ENCODE data around the gene LIF. TPM values are rescaled to one million over a fixed set of nuclear protein-coding genes. Genes with fewer than 3 reads are reported as not detected.

The LIF gene
- total RNA-seq, 2 donors from 2014 or later, result 0.31 to 0.77 TPM

- no peak overlapping the region for H3K27ac ChIP-seq (ENCODE audit: low read depth, low read length)
- Mint-ChIP-seq H3K4me1 (peaks cover 5% of the 10 kb centered on the region), H3K4me3 (no peak overlapping the region), H3K27ac (no peak overlapping the region), H3K9me3 (no peaks in the 10 kb centered on the region), H3K27me3 (ENCODE audit: insufficient read depth) (peaks cover 43% of the 10 kb centered on the region), H3K36me3 (ENCODE audit: low read depth) (no peaks in the 10 kb centered on the region)
- no peaks in the 10 kb centered on the region for H3K36me3 ChIP-seq (ENCODE audit: control insufficient read depth, insufficient read depth, low read length)
- no peaks in the 10 kb centered on the region for H3K4me1 ChIP-seq (ENCODE audit: control insufficient read depth, insufficient read depth, low read length)
- TF ChIP-seq CTCF (conservative IDR thresholded peaks at IDR 0.05), result no peak
- H3K4me3 ChIP-seq (ENCODE audit: low read length), result no peak overlapping the region
- DNase-seq, result no peak
- 98 to 100% methylated on average over 1 to 5 of the region's 5 CpGs for WGBS, 2 experiments (ENCODE audit: insufficient coverage in 1 of 2, insufficient read length in 1 of 2)
- H3K9me3 ChIP-seq (ENCODE audit: control insufficient read depth, low read length), result no peaks in the 10 kb centered on the region
- no peak overlapping the region for H3K9ac ChIP-seq (ENCODE audit: extremely low read depth, low read length, poor library complexity, severe bottlenecking)
- peaks cover 38% of the 10 kb centered on the region for H3K27me3 ChIP-seq (ENCODE audit: control insufficient read depth, insufficient read depth, low read length, poor library complexity, severe bottlenecking)
Observed at GRCh38 chr22:30244641-30245040, 1.9 kb downstream of the LIF start.

- no peak for DNase-seq
- Histone ChIP-seq H3K27ac (ENCODE audit: low read depth, low read length) (no peak overlapping the region), H3K36me3 (ENCODE audit: control insufficient read depth, insufficient read depth, low read length) (no peaks in the 10 kb centered on the region), H3K4me3 (ENCODE audit: low read length) (no peak overlapping the region), H3K27me3 (ENCODE audit: control insufficient read depth, insufficient read depth, low read length, poor library complexity, severe bottlenecking) (peaks cover 38% of the 10 kb centered on the region), H3K9ac (ENCODE audit: extremely low read depth, low read length, poor library complexity, severe bottlenecking) (no peak overlapping the region), H3K9me3 (ENCODE audit: control insufficient read depth, low read length) (no peaks in the 10 kb centered on the region), H3K4me1 (ENCODE audit: control insufficient read depth, insufficient read depth, low read length) (no peaks in the 10 kb centered on the region)
- Mint-ChIP-seq H3K9me3 (no peaks in the 10 kb centered on the region), H3K27ac (no peak overlapping the region), H3K4me3 (no peak overlapping the region), H3K27me3 (ENCODE audit: insufficient read depth) (peaks cover 43% of the 10 kb centered on the region), H3K4me1 (peaks cover 5% of the 10 kb centered on the region), H3K36me3 (ENCODE audit: low read depth) (no peaks in the 10 kb centered on the region)
- WGBS, 2 experiments (ENCODE audit: insufficient coverage in 1 of 2, insufficient read length in 1 of 2), result 93 to 100% methylated on average over 6 to 10 of the region's 10 CpGs
- no peak for TF ChIP-seq CTCF (conservative IDR thresholded peaks at IDR 0.05)
Observed at GRCh38 chr22:30244066-30244465, 2.5 kb downstream of the LIF start.

- Histone ChIP-seq H3K9me3 (ENCODE audit: control insufficient read depth, low read length) (no peaks in the 10 kb centered on the region), H3K4me1 (ENCODE audit: control insufficient read depth, insufficient read depth, low read length) (no peaks in the 10 kb centered on the region), H3K27ac (ENCODE audit: low read depth, low read length) (no peak overlapping the region), H3K4me3 (ENCODE audit: low read length) (no peak overlapping the region), H3K9ac (ENCODE audit: extremely low read depth, low read length, poor library complexity, severe bottlenecking) (no peak overlapping the region), H3K36me3 (ENCODE audit: control insufficient read depth, insufficient read depth, low read length) (no peaks in the 10 kb centered on the region), H3K27me3 (ENCODE audit: control insufficient read depth, insufficient read depth, low read length, poor library complexity, severe bottlenecking) (peaks cover 38% of the 10 kb centered on the region)
- TF ChIP-seq CTCF (conservative IDR thresholded peaks at IDR 0.05), result no peak
- WGBS, 2 experiments (ENCODE audit: insufficient coverage in 1 of 2, insufficient read length in 1 of 2), result 94 to 98% methylated on average over 19 to 22 of the region's 22 CpGs
- DNase-seq, result no peak
- H3K36me3 Mint-ChIP-seq (ENCODE audit: low read depth), result no peaks in the 10 kb centered on the region
- peaks cover 8% of the 10 kb centered on the region for H3K4me1 Mint-ChIP-seq
- H3K9me3 Mint-ChIP-seq, result no peaks in the 10 kb centered on the region
- H3K27me3 Mint-ChIP-seq (ENCODE audit: insufficient read depth), result peaks cover 43% of the 10 kb centered on the region
- no peak overlapping the region for H3K4me3 Mint-ChIP-seq
- no peak overlapping the region for H3K27ac Mint-ChIP-seq
Observed at GRCh38 chr22:30243661-30244060, 2.9 kb downstream of the LIF start.

Data from endodermal cell (in vitro differentiated cells).